ENCODE data around the gene FAM219B. TPM values are rescaled to one million over a fixed set of nuclear protein-coding genes. Genes with fewer than 3 reads are reported as not detected.

FAM219B gene
- total RNA-seq, 4 donors from 2014 or later, result 62.8 to 428 (median 68.7) TPM

- Histone ChIP-seq H3K36me3 (peaks cover 0 to 55% (median 24%) of the 10 kb centered on the region in 4 donors), H3K9me3 (no peaks in the 10 kb centered on the region), H3K4me1 (no peaks in the 10 kb centered on the region), H3K27me3 (no peaks in the 10 kb centered on the region), H3K27ac (no peak overlapping the region), H3K4me3 (no peak overlapping the region)
- intact Hi-C loops (cut with DNase I; ENCODE audit: low total_unique reads), result no loop called here
- in situ Hi-C loops (cut with MboI; ENCODE audit: low pct_ligation_motif_present in 1 of 4, low pct_unique_long_range_greater_than_20kb in 1 of 4, low sequenced_read_pairs in 3 of 4), result no loop called here
- no peak for DNase-seq
- TF ChIP-seq POLR2A (IDR thresholded peaks at IDR 0.05) (no peak), CTCF (IDR thresholded peaks at IDR 0.05) (no peak), POLR2AphosphoS5 (IDR thresholded peaks at IDR 0.05) (no peak), EP300 (IDR thresholded peaks at IDR 0.05; ENCODE audit: low read depth) (no peak)
- WGBS, 2 donors (ENCODE audit: low coverage in 1 of 2), result 50 to 88% methylated on average over 2 to 9 of the region's 9 CpGs
Observed at GRCh38 chr15:74913041-74913440, 6.4 kb upstream of the FAM219B start.

- in situ Hi-C loops (cut with MboI; ENCODE audit: low pct_ligation_motif_present in 1 of 4, low pct_unique_long_range_greater_than_20kb in 1 of 4, low sequenced_read_pairs in 3 of 4) (loop anchor here in 1 of 4 donors (10.0 kb wide), 1 partner anchor 74 kb away; no protein-coding TSS in a partner anchor), intact Hi-C loops (cut with DNase I; ENCODE audit: low total_unique reads) (no loop called here)
- no peak for TF ChIP-seq POLR2A (IDR thresholded peaks at IDR 0.05)
- H3K27ac ChIP-seq, result no peak overlapping the region
- no peak overlapping the region for H3K4me3 ChIP-seq
- no peaks in the 10 kb centered on the region for H3K27me3 ChIP-seq
- WGBS, 2 donors (ENCODE audit: low coverage in 1 of 2), result 93% methylated on average over 4 of the region's 4 CpGs; no CpG with 5 or more reads in 1 of the 2 donors
- peaks cover 11 to 24% (median 18%) of the 10 kb centered on the region in 4 donors for H3K4me1 ChIP-seq
- peaks cover 0 to 25% (median 10%) of the 10 kb centered on the region in 4 donors for H3K36me3 ChIP-seq
- no peaks in the 10 kb centered on the region for H3K9me3 ChIP-seq
- no peak for DNase-seq
Observed at GRCh38 chr15:74908635-74909034, 2.0 kb upstream of the FAM219B start.

- TF ChIP-seq POLR2AphosphoS5 (IDR thresholded peaks at IDR 0.05), result no peak
- no peak for TF ChIP-seq CTCF (IDR thresholded peaks at IDR 0.05)
- TF ChIP-seq POLR2A (IDR thresholded peaks at IDR 0.05), result no peak
- TF ChIP-seq EP300 (IDR thresholded peaks at IDR 0.05; ENCODE audit: low read depth), result no peak
- Histone ChIP-seq H3K27me3 (no peaks in the 10 kb centered on the region), H3K9me3 (no peaks in the 10 kb centered on the region), H3K4me3 (peak overlapping the region; percentile 79 to 88 (median 80)), H3K4me1 (peaks cover 11 to 24% (median 18%) of the 10 kb centered on the region in 4 donors), H3K36me3 (peaks cover 0 to 21% (median 8%) of the 10 kb centered on the region in 4 donors), H3K27ac (peak overlapping the region; percentile 94 to 98 (median 96))
- intact Hi-C loops (cut with DNase I; ENCODE audit: low total_unique reads) (no loop called here), in situ Hi-C loops (cut with MboI; ENCODE audit: low pct_ligation_motif_present in 1 of 4, low pct_unique_long_range_greater_than_20kb in 1 of 4, low sequenced_read_pairs in 3 of 4) (loop anchor here in 1 of 4 donors (10.0 kb wide), 1 partner anchor 73 kb away; no protein-coding TSS in a partner anchor)
- peak; percentile 19 for DNase-seq
- 41 to 88% methylated on average over 3 to 8 of the region's 8 CpGs for WGBS, 2 donors (ENCODE audit: low coverage in 1 of 2)
Observed at GRCh38 chr15:74907163-74907870, 666 bp upstream of the FAM219B start.

GRCh38 chr15:74906067-74906449, 593 bp downstream of the FAM219B start:
- Histone ChIP-seq H3K36me3 (peaks cover 0 to 11% (median 4%) of the 10 kb centered on the region in 4 donors), H3K27me3 (no peaks in the 10 kb centered on the region), H3K9me3 (no peaks in the 10 kb centered on the region), H3K4me1 (peaks cover 14 to 37% (median 27%) of the 10 kb centered on the region in 4 donors), H3K4me3 (peak overlapping the region; percentile 79 to 88 (median 80)), H3K27ac (peak overlapping the region; percentile 94 to 98 (median 96))
- intact Hi-C loops (cut with DNase I; ENCODE audit: low total_unique reads), result no loop called here
- DNase-seq, result peak; percentile 36
- 0 to 1% methylated on average over 1 to 20 of the region's 20 CpGs for WGBS, 2 donors (ENCODE audit: low coverage in 1 of 2)
- no peak for TF ChIP-seq CTCF (IDR thresholded peaks at IDR 0.05)
- TF ChIP-seq POLR2AphosphoS5 (IDR thresholded peaks at IDR 0.05), result no peak
- no peak for TF ChIP-seq EP300 (IDR thresholded peaks at IDR 0.05; ENCODE audit: low read depth)
- TF ChIP-seq POLR2A (IDR thresholded peaks at IDR 0.05), result no peak
- in situ Hi-C loops (cut with MboI; ENCODE audit: low pct_ligation_motif_present in 1 of 4, low pct_unique_long_range_greater_than_20kb in 1 of 4, low sequenced_read_pairs in 3 of 4), result loop anchor here in 1 of 4 donors (10.0 kb wide), 1 partner anchor 71 kb away; no protein-coding TSS in a partner anchor
